IMR-90 (cell line): ENCODE measurements around the gene MICAL2. TPM values are rescaled to one million over a fixed set of nuclear protein-coding genes. Genes with fewer than 3 reads are reported as not detected.

Source experiments
- ATAC-seq: fragments of 200-7000 bp; cut with Tn5 transposase; 2 replicates; pipeline ENCODE4 v1.9.1; 2020; ENCODE audit warnings: low read depth, mild to moderate bottlenecking, moderate library complexity
- BruUV-seq: library from RNA; stranded (reverse); fragments of 400-500 nt; replicated peaks from 2 replicates; lab custom pipeline; 2021; lab: Mats Ljungman, UMichigan
- CTCF ChIA-PET: fragments of 300-600 bp; formaldehyde crosslinking; extraction: SDS; loops from one replicate; lab custom pipeline; 2021; ENCODE audit warnings: antibody characterized with exemption; lab: Yijun Ruan, JAX
- POLR2A ChIA-PET: fragments of 300-600 bp; sonication (Branson Sonifier 250); formaldehyde crosslinking; loops from one replicate; lab custom pipeline; 2022; ENCODE audit warnings: antibody characterized with exemption; ENCODE audit not compliant: unreplicated experiment; lab: Charles Lee
- DNase-seq: peaks from one replicate; pipeline ENCODE4 v3.0.0; 2013
- H2AFZ ChIP-seq: replicated peaks from 2 replicates; pipeline ENCODE3; 2013; ENCODE audit warnings: low read length, mild to moderate bottlenecking; ENCODE audit not compliant: poor library complexity
- H2AK5ac ChIP-seq: 2 replicates; pipeline ENCODE4 v1.6.1; 2013; ENCODE audit warnings: low read depth, low read length, inconsistent platforms
- H2AK9ac ChIP-seq: replicated peaks from 2 replicates; pipeline ENCODE3; 2013; ENCODE audit warnings: mild to moderate bottlenecking, low read depth, low read length, moderate library complexity; ENCODE audit not compliant: poor library complexity
- H2BK120ac ChIP-seq: 2 replicates; pipeline ENCODE4 v1.6.1; 2013; ENCODE audit warnings: low read depth, low read length, inconsistent platforms
- H2BK15ac ChIP-seq: 3 replicates; pipeline ENCODE4 v1.6.1; 2013; ENCODE audit warnings: low read depth, low read length, inconsistent platforms
- H2BK20ac ChIP-seq: 2 replicates; pipeline ENCODE4 v1.6.1; 2013; ENCODE audit warnings: low read depth, mild to moderate bottlenecking, inconsistent platforms, low read length, moderate library complexity
- H2BK5ac ChIP-seq: 2 replicates; pipeline ENCODE4 v1.6.1; 2013; ENCODE audit warnings: mild to moderate bottlenecking, low read depth, low read length, inconsistent platforms; ENCODE audit not compliant: poor library complexity, severe bottlenecking
- H3K14ac ChIP-seq: replicated peaks from 2 replicates; pipeline ENCODE4 v1.6.1; 2013; ENCODE audit warnings: low read depth, low read length, inconsistent platforms
- H3K18ac ChIP-seq: 2 replicates; pipeline ENCODE4 v1.6.1; 2013; ENCODE audit warnings: low read depth, low read length, control low read depth
- H3K23ac ChIP-seq: 2 replicates; pipeline ENCODE4 v1.6.1; 2013; ENCODE audit warnings: low read depth, low read length, inconsistent platforms
- H3K27ac ChIP-seq: 2 replicates; pipeline ENCODE4 v1.5.1; 2013; ENCODE audit warnings: mild to moderate bottlenecking, control low read depth, low read length; ENCODE audit not compliant: insufficient read depth
- H3K27me3 ChIP-seq: 2 replicates; pipeline ENCODE4 v1.6.1; 2013; ENCODE audit warnings: low read length; ENCODE audit not compliant: control insufficient read depth, insufficient read depth
- H3K36me3 ChIP-seq: 2 replicates; pipeline ENCODE4 v1.6.1; 2013; ENCODE audit warnings: low read length, mixed read lengths; ENCODE audit not compliant: control insufficient read depth, insufficient read depth
- H3K4ac ChIP-seq: 2 replicates; pipeline ENCODE4 v1.6.1; 2013; ENCODE audit warnings: low read depth, low read length, inconsistent platforms
- H3K4me1 ChIP-seq: 2 replicates; pipeline ENCODE4 v1.6.1; 2013; ENCODE audit warnings: low read length, mixed read lengths; ENCODE audit not compliant: control insufficient read depth, insufficient read depth
- H3K4me2 ChIP-seq: 2 replicates; pipeline ENCODE4 v1.6.1; 2013; ENCODE audit warnings: low read depth, mild to moderate bottlenecking, control low read depth, low read length, moderate library complexity
- H3K4me3 ChIP-seq: 2 replicates; pipeline ENCODE4 v1.5.1; 2013; ENCODE audit warnings: low read depth, mild to moderate bottlenecking, control low read depth, low read length, moderate library complexity; ENCODE audit not compliant: insufficient read depth
- H3K56ac ChIP-seq: 2 replicates; pipeline ENCODE4 v1.6.1; 2013; ENCODE audit warnings: low read length, inconsistent platforms; ENCODE audit not compliant: insufficient read depth; ENCODE audit errors: extremely low read depth
- H3K79me1 ChIP-seq, 2 experiments: 2 replicates each; pipeline ENCODE4 v1.6.1; 2013; ENCODE audit warnings: low read length in 2 of 2, inconsistent platforms in 1 of 2, low read depth in 1 of 2
- H3K9ac ChIP-seq: 2 replicates; pipeline ENCODE4 v1.6.1; 2013; ENCODE audit warnings: low read depth, low read length, control low read depth
- H3K9me1 ChIP-seq: 2 replicates; pipeline ENCODE4 v1.6.1; 2013; ENCODE audit warnings: low read length, inconsistent platforms; ENCODE audit not compliant: insufficient read depth
- H3K9me3 ChIP-seq: 2 replicates; pipeline ENCODE4 v1.6.1; 2013; ENCODE audit warnings: low read length; ENCODE audit not compliant: control insufficient read depth, insufficient read depth
- H4K20me1 ChIP-seq: 2 replicates; pipeline ENCODE4 v1.6.1; 2013; ENCODE audit warnings: low read length, inconsistent platforms; ENCODE audit not compliant: insufficient read depth
- H4K5ac ChIP-seq: 2 replicates; pipeline ENCODE4 v1.6.1; 2013; ENCODE audit warnings: mild to moderate bottlenecking, low read depth, low read length, control low read depth
- H4K8ac ChIP-seq, 2 experiments: 2 replicates each; pipeline ENCODE4 v1.6.1; 2013; ENCODE audit warnings: low read depth in 2 of 2, low read length in 2 of 2, control low read depth in 1 of 2, inconsistent platforms in 1 of 2
- H4K91ac ChIP-seq: 2 replicates; pipeline ENCODE4 v1.6.1; 2013; ENCODE audit warnings: low read depth, low read length, inconsistent platforms; ENCODE audit not compliant: insufficient read depth
- BHLHE40 ChIP-seq: fragments of 150-350 bp; IDR thresholded peaks from 2 replicates; pipeline ENCODE4 v1.6.1; 2016; ENCODE audit warnings: mild to moderate bottlenecking, low read depth, low read length
- MAFK ChIP-seq: IDR thresholded peaks from 2 replicates; pipeline ENCODE4 v1.6.1; 2012; ENCODE audit warnings: low read depth, low read length, improper control_type of control experiment
- MAZ ChIP-seq: IDR thresholded peaks from 2 replicates; pipeline ENCODE4 v1.6.1; 2012; ENCODE audit warnings: low read depth, mild to moderate bottlenecking, low read length, improper control_type of control experiment, moderate library complexity, borderline replicate concordance
- POLR2A ChIP-seq: IDR thresholded peaks from 2 replicates; pipeline ENCODE4 v1.6.1; 2012; ENCODE audit warnings: mild to moderate bottlenecking, low read depth, low read length
- RCOR1 ChIP-seq: IDR thresholded peaks from 2 replicates; pipeline ENCODE4 v1.6.1; 2012; ENCODE audit warnings: mild to moderate bottlenecking, low read length, improper control_type of control experiment; ENCODE audit not compliant: insufficient replicate concordance
- RFX5 ChIP-seq: IDR thresholded peaks from 2 replicates; pipeline ENCODE4 v1.8.0; 2012; ENCODE audit warnings: low read depth, mild to moderate bottlenecking, low read length, moderate library complexity
- SMC3 ChIP-seq: fragments of 150-350 bp; IDR thresholded peaks from 2 replicates; pipeline ENCODE4 v1.6.1; 2016; ENCODE audit warnings: low read depth, mild to moderate bottlenecking, antibody characterized with exemption, low read length, moderate library complexity
- WGBS, 2 experiments: methylation state at CpG; one replicate each; pipeline versions ENCODE4 v1.1.5 to v1.1.7; 2013; ENCODE audit warnings: missing lambda C conversion rate in 2 of 2; ENCODE audit not compliant: insufficient read length in 1 of 2; ENCODE audit errors: extremely low coverage in 2 of 2; 5-methylcytosine and 5-hydroxymethylcytosine counted together
- dilution Hi-C: fragments of 300-500 bp; cut with HindIII; formaldehyde crosslinking; loops from one replicate; pipeline ENCODE4 v1.14.3; 2018; ENCODE audit warnings: low sequenced_read_pairs; ENCODE audit not compliant: unreplicated experiment
- in situ Hi-C: fragments of 300-500 bp; cut with MboI; formaldehyde crosslinking; loops from 3 replicates; pipeline ENCODE4 v1.14.3; 2019; ENCODE audit warnings: low sequenced_read_pairs, inconsistent platforms, mixed read lengths
- intact Hi-C: fragments of 100-400 bp; cut with micrococcal nuclease; formaldehyde crosslinking; loops from 2 replicates; pipeline ENCODE4 v1.10.0; 2022
- polyA plus RNA-seq, 3 experiments: library from polyadenylated mRNA; depleted of rRNA; stranded (reverse); fragments of >200 nt; gene quantifications; 2 replicates each; pipeline ENCODE4 v1.2.3, GENCODE V29; 2012; ENCODE audit warnings: low replicate concordance in 1 of 3
- total RNA-seq: library from RNA; depleted of rRNA; stranded (reverse); fragments of >200 nt; gene quantifications from 2 replicates; pipeline ENCODE4 v1.2.3, GENCODE V29; 2012

The MICAL2 gene
- total and polyA plus RNA-seq, 2 of the 4 experiments (the other 2 are of a cell fraction) = 170 to 336 TPM

DNA sequence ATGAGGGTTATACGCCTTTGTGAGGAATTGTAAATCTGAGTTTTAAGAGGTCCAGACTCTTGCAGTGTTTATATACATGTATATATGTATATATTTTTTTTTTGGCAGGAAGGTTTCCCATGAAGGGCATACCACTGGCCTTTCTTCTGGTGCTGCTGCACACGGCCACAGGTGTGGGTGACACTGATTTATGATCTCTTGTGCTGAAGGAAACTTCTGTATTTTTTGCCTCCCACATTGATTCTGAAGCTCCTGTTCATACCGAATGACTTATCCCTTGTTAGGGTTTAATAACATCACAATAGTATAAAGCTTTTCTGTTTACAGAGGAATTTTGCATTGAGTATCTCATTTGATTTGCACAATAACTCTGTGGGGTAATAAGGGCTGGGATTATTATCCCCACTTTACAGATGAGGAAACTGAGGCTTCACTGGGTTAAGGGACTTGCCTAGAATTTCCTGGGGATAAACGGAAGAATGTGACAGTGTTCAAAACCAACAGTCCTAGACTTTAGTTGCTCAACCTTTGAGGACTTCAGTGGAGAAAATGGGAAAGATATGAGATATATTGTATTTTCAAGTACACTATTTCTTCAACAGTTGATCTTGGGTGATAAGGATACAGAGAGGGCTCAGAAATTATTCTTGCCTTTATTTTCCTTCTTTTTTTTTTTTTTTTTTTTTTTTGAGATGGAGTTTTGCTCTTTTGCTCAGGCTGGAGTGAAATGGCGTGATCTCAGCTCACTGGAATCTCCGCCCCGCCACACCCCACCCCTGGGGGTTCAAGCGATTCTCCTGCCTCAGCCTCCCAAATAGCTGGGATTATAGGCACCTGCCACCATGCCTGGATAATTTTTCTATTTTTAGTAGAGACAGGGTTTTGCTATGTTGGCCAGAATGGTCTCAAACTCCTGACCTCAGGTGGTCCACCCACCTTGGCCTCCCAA lies 70.1 kb downstream of the MICAL2 start:
- H2AK9ac ChIP-seq = no peak overlapping the region
- ChIA-PET POLR2A (no interaction called here), CTCF (no interaction called here)
- peaks cover 35% of the 10 kb centered on the region for H3K9me1 ChIP-seq
- DNase-seq (no peak), ATAC-seq (no peak)
- BruUV-seq = no TSS peak
- H3K9ac ChIP-seq = no peak overlapping the region
- peak overlapping the region; percentile 92 for H2BK120ac ChIP-seq
- no peak overlapping the region for H3K56ac ChIP-seq
- TF ChIP-seq MAFK (no peak), SMC3 (no peak), POLR2A (no peak), RFX5 (no peak), RCOR1 (peak; percentile 36), BHLHE40 (no peak), MAZ (no peak)
- peak overlapping the region; percentile 71; the same call in 1 of the 2 replicates for H3K23ac ChIP-seq
- H3K36me3 ChIP-seq = peaks cover 3% of the 10 kb centered on the region; the same call in 1 of the 2 replicates
- in situ Hi-C loops = no loop called here
- no peak overlapping the region for H2AFZ ChIP-seq
- H4K8ac ChIP-seq = peak overlapping the region; percentile 19 to 70; a peak in 3 of 4 replicates
- peak overlapping the region; percentile 97; the same call in 1 of the 2 replicates for H2AK5ac ChIP-seq
- no peak overlapping the region for H3K4me2 ChIP-seq
- H3K4ac ChIP-seq = peak overlapping the region; percentile 87; the same call in 1 of the 2 replicates
- dilution Hi-C loops = no loop called here
- H2BK20ac ChIP-seq = peak overlapping the region; percentile 34
- no peak overlapping the region for H3K27ac ChIP-seq
- peak overlapping the region; percentile 89 for H4K91ac ChIP-seq
- H3K27me3 ChIP-seq = no peaks in the 10 kb centered on the region
- H4K5ac ChIP-seq = no peak overlapping the region; the same call in 1 of the 2 replicates
- H4K20me1 ChIP-seq = peaks cover 3% of the 10 kb centered on the region; the same call in 1 of the 2 replicates
- H3K79me1 ChIP-seq = peaks cover 22 to 75% of the 10 kb centered on the region in 2 experiments; a peak in 3 of 4 replicates
- H3K4me1 ChIP-seq = peaks cover 42% of the 10 kb centered on the region
- no peak overlapping the region; the same call in 1 of the 2 replicates for H3K18ac ChIP-seq
- intact Hi-C loops = no loop called here
- no CpG with 5 or more reads among the region's 8 CpGs for WGBS, 2 experiments
- peak overlapping the region; percentile 72; the same call in 2 of the 3 replicates for H2BK15ac ChIP-seq
- no peaks in the 10 kb centered on the region for H3K9me3 ChIP-seq
- peak overlapping the region; percentile 99 for H2BK5ac ChIP-seq
- no peak overlapping the region for H3K4me3 ChIP-seq
- H3K14ac ChIP-seq = peak overlapping the region; percentile 16
